H1 (cell line): ENCODE results near the gene RNF126. TPM values are rescaled to one million over a fixed set of nuclear protein-coding genes. Genes with fewer than 3 reads are reported as not detected.

Experiments used
- CTCF ChIA-PET: fragments of 300-600 bp; sonication (Branson Sonifier 250); formaldehyde crosslinking; loops from one replicate; lab custom pipeline; 2021; ENCODE audit not compliant: partially characterized antibody; lab: Charles Lee
- POLR2A ChIA-PET: fragments of 300-600 bp; sonication (Branson Sonifier 250); formaldehyde crosslinking; loops from one replicate; lab custom pipeline; 2021; ENCODE audit warnings: inconsistent platforms; ENCODE audit not compliant: partially characterized antibody; lab: Charles Lee
- DNase-seq, 2 experiments: peaks; one replicate each; pipeline versions ENCODE4 v3.0.0 to v3.0.0-alpha.2; 2010 to 2022; ENCODE audit warnings: low spot score in 2 of 2, low read depth in 1 of 2, mixed read lengths in 1 of 2
- FAIRE-seq: peaks from 2 replicates; lab custom pipeline; 2011; peaks lifted over from hg19 to GRCh38; lab: Jason Lieb, UNC
- H2AFZ ChIP-seq: 2 replicates; pipeline ENCODE4 v1.8.1; 2012; ENCODE audit warnings: low read length, inconsistent platforms
- H2AK5ac ChIP-seq: 2 replicates; pipeline ENCODE4 v1.6.1; 2013; ENCODE audit warnings: low read depth, low read length
- H2BK120ac ChIP-seq: replicated peaks from 2 replicates; pipeline ENCODE3; 2013; ENCODE audit warnings: low read depth, low read length, inconsistent platforms
- H2BK12ac ChIP-seq: 2 replicates; pipeline ENCODE4 v1.6.1; 2013; ENCODE audit warnings: low read depth, low read length
- H2BK15ac ChIP-seq: 2 replicates; pipeline ENCODE4 v1.6.1; 2013; ENCODE audit warnings: low read length
- H2BK20ac ChIP-seq: 2 replicates; pipeline ENCODE4 v1.6.1; 2013; ENCODE audit warnings: low read length
- H2BK5ac ChIP-seq: 2 replicates; pipeline ENCODE4 v1.6.1; 2013; ENCODE audit warnings: low read depth, low read length
- H3K14ac ChIP-seq: 2 replicates; pipeline ENCODE4 v1.6.1; 2013; ENCODE audit warnings: inconsistent platforms; ENCODE audit not compliant: insufficient read length
- H3K18ac ChIP-seq: 2 replicates; pipeline ENCODE4 v1.6.1; 2013; ENCODE audit warnings: low read length; ENCODE audit errors: extremely low read depth
- H3K23ac ChIP-seq: 2 replicates; pipeline ENCODE4 v1.6.1; 2013; ENCODE audit warnings: inconsistent platforms; ENCODE audit not compliant: insufficient read length
- H3K23me2 ChIP-seq: 2 replicates; pipeline ENCODE4 v1.6.1; 2013; ENCODE audit warnings: low read depth, low read length
- H3K27ac ChIP-seq: 2 replicates; pipeline ENCODE4 v1.6.1; 2011; ENCODE audit warnings: low read depth, low read length, inconsistent platforms
- H3K27me3 ChIP-seq, 4 experiments: replicated peaks in 1 of 4; 1 replicate in 1 of 4; 2 replicates in 3 of 4; pipeline versions ENCODE4 v1.6.1 to v1.8.1; 2011 to 2013; ENCODE audit warnings: low read length in 3 of 4, mild to moderate bottlenecking in 3 of 4, inconsistent platforms in 2 of 4, mixed read lengths in 2 of 4, moderate library complexity in 1 of 4; ENCODE audit not compliant: control insufficient read depth in 3 of 4, insufficient read depth in 3 of 4; ENCODE audit errors: extremely low read depth in 1 of 4
- H3K36me3 ChIP-seq, 4 experiments: 2 replicates each; pipeline versions ENCODE4 v1.6.1 to v1.8.1; 2011 to 2013; ENCODE audit warnings: mild to moderate bottlenecking in 4 of 4, low read length in 3 of 4, moderate library complexity in 2 of 4, control low read depth in 1 of 4, inconsistent platforms in 1 of 4; ENCODE audit not compliant: insufficient read depth in 4 of 4, control insufficient read depth in 2 of 4
- H3K4ac ChIP-seq: replicated peaks from 2 replicates; pipeline ENCODE3; 2013; ENCODE audit warnings: low read length, low read depth, mixed read lengths, inconsistent platforms; ENCODE audit not compliant: insufficient read length
- H3K4me1 ChIP-seq, 4 experiments: replicated peaks in 1 of 4; 1 replicate in 1 of 4; 2 replicates in 3 of 4; pipeline versions ENCODE4 v1.6.1 to v1.8.1; 2011 to 2013; ENCODE audit warnings: low read length in 3 of 4, inconsistent platforms in 2 of 4, mixed read lengths in 1 of 4; ENCODE audit not compliant: insufficient read depth in 4 of 4, control insufficient read depth in 3 of 4
- H3K4me2 ChIP-seq, 2 experiments: 2 replicates each; pipeline versions ENCODE4 v1.6.1 to v1.8.1; 2011 to 2013; ENCODE audit warnings: low read depth in 2 of 2, low read length in 2 of 2, control low read depth in 1 of 2, inconsistent platforms in 1 of 2, mild to moderate bottlenecking in 1 of 2; ENCODE audit not compliant: insufficient read depth in 1 of 2
- H3K4me3 ChIP-seq, 4 experiments: fragments of 200-600, 300-600 bp in 1 of 4; sonication (generic), shearing (Covaris generic), sonication (Bioruptor Twin) in 1 of 4; 2 replicates each; pipeline versions ENCODE4 v1.5.1 to v1.8.1; 2011 to 2016; ENCODE audit warnings: low read length in 4 of 4, low read depth in 3 of 4, control low read depth in 2 of 4, inconsistent platforms in 2 of 4, mild to moderate bottlenecking in 2 of 4, mixed read lengths in 1 of 4, moderate library complexity in 1 of 4; ENCODE audit not compliant: insufficient read depth in 2 of 4; ENCODE audit errors: extremely low read depth in 1 of 4
- H3K56ac ChIP-seq: replicated peaks from 2 replicates; pipeline ENCODE3; 2013; ENCODE audit warnings: low read depth, mild to moderate bottlenecking, mixed read lengths, low read length, inconsistent platforms; ENCODE audit not compliant: insufficient read length
- H3K79me1 ChIP-seq: 2 replicates; pipeline ENCODE4 v1.6.1; 2013; ENCODE audit warnings: low read depth, low read length, control low read depth
- H3K79me2 ChIP-seq, 2 experiments: 2 replicates each; pipeline versions ENCODE4 v1.6.1 to v1.8.1; 2012 to 2013; ENCODE audit warnings: low read length in 2 of 2, mild to moderate bottlenecking in 2 of 2, inconsistent platforms in 1 of 2; ENCODE audit not compliant: insufficient read depth in 2 of 2, control insufficient read depth in 1 of 2
- H3K9ac ChIP-seq, 4 experiments: replicated peaks in 1 of 4; 1 replicate in 1 of 4; 2 replicates in 3 of 4; pipeline versions ENCODE4 v1.6.1 to v1.8.1; 2011 to 2013; ENCODE audit warnings: low read depth in 3 of 4, low read length in 3 of 4, control low read depth in 2 of 4, mild to moderate bottlenecking in 2 of 4, moderate library complexity in 2 of 4, inconsistent platforms in 1 of 4; ENCODE audit errors: extremely low read depth in 1 of 4
- H3K9me3 ChIP-seq, 2 experiments: 2 replicates each; pipeline versions ENCODE4 v1.6.1 to v1.8.1; 2012 to 2013; ENCODE audit warnings: mild to moderate bottlenecking in 2 of 2, moderate library complexity in 2 of 2, control low read depth in 1 of 2, inconsistent platforms in 1 of 2, low read depth in 1 of 2, low read length in 1 of 2, mixed read lengths in 1 of 2; ENCODE audit not compliant: insufficient read depth in 2 of 2
- H4K20me1 ChIP-seq, 2 experiments: replicated peaks in 1 of 2; 2 replicates each; pipeline versions ENCODE3 to v1.8.1; 2011 to 2013; ENCODE audit warnings: inconsistent platforms in 2 of 2, low read length in 2 of 2, mild to moderate bottlenecking in 1 of 2; ENCODE audit not compliant: insufficient read depth in 2 of 2, control insufficient read depth in 1 of 2
- H4K5ac ChIP-seq: 2 replicates; pipeline ENCODE4 v1.6.1; 2013; ENCODE audit warnings: low read length, low read depth, mixed read lengths, inconsistent platforms; ENCODE audit not compliant: insufficient read length
- H4K8ac ChIP-seq: 2 replicates; pipeline ENCODE4 v1.8.0; 2013; ENCODE audit warnings: mild to moderate bottlenecking, moderate library complexity, low read length, inconsistent platforms; ENCODE audit not compliant: insufficient read depth; ENCODE audit errors: extremely low read depth
- H4K91ac ChIP-seq: replicated peaks from 2 replicates; pipeline ENCODE3; 2013; ENCODE audit warnings: low read length, mixed read lengths, inconsistent platforms; ENCODE audit not compliant: insufficient read length
- BCL11A ChIP-seq, 2 experiments: IDR thresholded peaks; one replicate each; pipeline ENCODE4 v1.6.1; 2011; ENCODE audit warnings: low read depth in 2 of 2, low read length in 2 of 2, mild to moderate bottlenecking in 2 of 2
- CREB1 ChIP-seq: IDR thresholded peaks from 2 replicates; pipeline ENCODE4 v1.6.1; 2012; ENCODE audit warnings: inconsistent platforms
- EP300 ChIP-seq, 2 experiments: IDR thresholded peaks; 1 replicate in 1 of 2; 2 replicates in 1 of 2; pipeline ENCODE4 v1.6.1; 2011 to 2012; ENCODE audit warnings: low read depth in 2 of 2, low read length in 2 of 2, mild to moderate bottlenecking in 2 of 2, borderline replicate concordance in 1 of 2, inconsistent platforms in 1 of 2, moderate library complexity in 1 of 2
- JUN ChIP-seq: IDR thresholded peaks from 2 replicates; pipeline ENCODE4 v1.6.1; 2011; ENCODE audit warnings: low read depth, mild to moderate bottlenecking, improper control_type of control experiment, low read length
- NRF1 ChIP-seq: IDR thresholded peaks from 2 replicates; pipeline ENCODE4 v1.6.1; 2011; ENCODE audit warnings: mild to moderate bottlenecking, low read depth, low read length, improper control_type of control experiment
- RBBP5 ChIP-seq: IDR thresholded peaks from 2 replicates; pipeline ENCODE4 v1.7.1; 2012; ENCODE audit warnings: low read depth, mild to moderate bottlenecking, inconsistent platforms, low read length, moderate library complexity, borderline replicate concordance
- SP4 ChIP-seq: IDR thresholded peaks from 2 replicates; pipeline ENCODE4 v1.6.1; 2012; ENCODE audit warnings: low read length, inconsistent platforms
- TCF12 ChIP-seq: IDR thresholded peaks from 2 replicates; pipeline ENCODE4 v1.6.1; 2011; ENCODE audit warnings: low read depth, mild to moderate bottlenecking, low read length
- TEAD4 ChIP-seq: IDR thresholded peaks from 2 replicates; pipeline ENCODE4 v1.6.1; 2012; ENCODE audit warnings: low read depth, low read length, inconsistent platforms, mixed read lengths
- ZNF274 ChIP-seq: IDR thresholded peaks from 2 replicates; pipeline ENCODE4 v1.7.0; 2012; ENCODE audit warnings: low read length, borderline replicate concordance; ENCODE audit errors: extremely low read depth
- WGBS, 2 experiments: shearing (Covaris generic) in 1 of 2; methylation state at CpG; one replicate each; pipeline versions ENCODE4 v1.1.6 to v1.1.7; 2013 to 2015; ENCODE audit warnings: low lambda C conversion rate in 2 of 2, mixed read lengths in 2 of 2, inconsistent platforms in 1 of 2, low coverage in 1 of 2, missing lambda C conversion rate in 1 of 2; ENCODE audit not compliant: insufficient replicate concordance in 2 of 2, insufficient coverage in 1 of 2, insufficient read length in 1 of 2; ENCODE audit errors: extremely low coverage in 1 of 2, missing lambda C conversion rate in 1 of 2; 5-methylcytosine and 5-hydroxymethylcytosine counted together
- polyA plus RNA-seq, 7 experiments: library from polyadenylated mRNA; depleted of rRNA in 3 of 7; stranded (reverse) in 5 of 7; unstranded in 2 of 7; fragments of >200 nt in 5 of 7; fragments of 200-250 nt in 2 of 7; gene quantifications; 1 replicate in 5 of 7; 2 replicates in 1 of 7; 4 replicates in 1 of 7; pipeline versions ENCODE4 v1.2.1 to v1.2.3, GENCODE V29; 2011 to 2013; ENCODE audit warnings: missing spikeins in 2 of 7, mixed read lengths in 2 of 7
- total RNA-seq: library from RNA; stranded (reverse); fragmentation: NEBNext Ultra II Directional; extraction: Animal tissue kit (Norgen Biotek cat#: 25700); gene quantifications from 2 replicates; pipeline ENCODE4 v1.2.1, GENCODE V29; 2021
- TF ChIP-seq, protein P1 (sequence below): IDR thresholded peaks from 2 replicates; pipeline ENCODE4 v1.6.1; 2012; ENCODE audit warnings: low read length, inconsistent platforms

The RNF126 gene
- total and polyA plus RNA-seq, 2 of the 8 experiments (the other 6 are each of a cell fraction or from before 2014, with no cell fraction given) = 21.8 to 68.0 TPM

DNA sequence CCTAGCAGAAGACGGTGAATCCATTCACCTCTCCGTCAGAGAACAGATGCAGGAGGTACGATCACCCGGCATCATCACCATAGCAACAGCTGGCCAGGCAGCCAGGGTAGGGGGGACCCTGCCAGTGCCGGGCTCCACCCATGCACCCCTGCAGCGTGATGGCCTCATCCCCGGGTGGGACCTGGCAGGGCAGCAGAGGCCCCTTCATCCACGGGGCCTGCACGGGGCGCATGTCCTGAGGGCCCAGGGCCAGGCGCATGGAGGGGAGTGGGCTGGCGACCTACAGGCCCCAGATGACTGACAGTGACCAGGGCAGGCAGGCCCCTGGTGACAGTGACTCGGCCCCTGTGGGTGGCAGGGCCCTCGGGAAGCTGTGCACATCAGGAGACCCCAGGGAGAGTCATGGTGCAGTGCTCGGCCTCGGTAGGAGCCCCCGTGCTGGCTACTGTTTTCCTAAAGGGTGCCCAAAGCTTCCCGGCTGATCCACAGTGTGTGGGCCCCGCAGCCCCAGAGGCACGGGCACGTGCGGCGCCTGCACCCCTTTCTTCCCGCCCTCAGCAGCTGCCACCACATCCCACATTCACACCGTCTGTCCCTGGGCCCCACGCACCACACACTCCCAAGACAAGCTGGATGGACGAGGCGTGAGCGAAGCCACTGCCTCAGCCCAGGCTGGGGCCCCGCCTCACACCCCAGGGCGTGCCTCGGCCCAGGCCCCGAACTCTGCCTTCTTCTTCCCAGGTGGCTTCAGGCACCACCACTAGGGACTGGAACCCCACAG is 4.8 kb downstream of the RNF126 start:
- Histone ChIP-seq H3K9ac (no peak overlapping the region), H2AFZ (no peak overlapping the region)
- POLR2A ChIA-PET = interaction anchor here (0.8 to 1.3 kb wide), 3 partner anchors 35 to 371 kb away, joined by 3 to 4 read pairs (median 3); no protein-coding TSS in a partner anchor
- no peak for TF ChIP-seq TCF12
- no peak for TF ChIP-seq CREB1
- TF ChIP-seq EP300 (IDR thresholded peaks at IDR 0.05; ENCODE audit: borderline replicate concordance in 1 of 2, low read depth in 2 of 2, low read length in 2 of 2) = no peak
- TF ChIP-seq RBBP5 = no peak
- no peak for TF ChIP-seq SP4
- no peak for TF ChIP-seq ZNF274
- TF ChIP-seq, protein P1, sequence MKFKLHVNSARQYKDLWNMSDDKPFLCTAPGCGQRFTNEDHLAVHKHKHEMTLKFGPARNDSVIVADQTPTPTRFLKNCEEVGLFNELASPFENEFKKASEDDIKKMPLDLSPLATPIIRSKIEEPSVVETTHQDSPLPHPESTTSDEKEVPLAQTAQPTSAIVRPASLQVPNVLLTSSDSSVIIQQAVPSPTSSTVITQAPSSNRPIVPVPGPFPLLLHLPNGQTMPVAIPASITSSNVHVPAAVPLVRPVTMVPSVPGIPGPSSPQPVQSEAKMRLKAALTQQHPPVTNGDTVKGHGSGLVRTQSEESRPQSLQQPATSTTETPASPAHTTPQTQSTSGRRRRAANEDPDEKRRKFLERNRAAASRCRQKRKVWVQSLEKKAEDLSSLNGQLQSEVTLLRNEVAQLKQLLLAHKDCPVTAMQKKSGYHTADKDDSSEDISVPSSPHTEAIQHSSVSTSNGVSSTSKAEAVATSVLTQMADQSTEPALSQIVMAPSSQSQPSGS = no peak
- no peak for TF ChIP-seq BCL11A (IDR thresholded peaks at IDR 0.05; ENCODE audit: low read depth in 2 of 2, low read length in 2 of 2)
- no peak for TF ChIP-seq TEAD4
- TF ChIP-seq JUN = no peak
- no peak for TF ChIP-seq NRF1

More for the DNA sequence above, 4.8 kb downstream of the RNF126 start:
- CTCF ChIA-PET = interaction anchor here (1.1 kb wide), 1 partner anchor 95 kb away, joined by 4 read pairs; no protein-coding TSS in a partner anchor
- H2BK120ac ChIP-seq = no peak overlapping the region
- H3K23me2 ChIP-seq = peaks cover 3% of the 10 kb centered on the region; the same call in 1 of the 2 replicates
- no peak overlapping the region for H3K4me3 ChIP-seq
- no peak overlapping the region for H2AK5ac ChIP-seq
- no peaks in the 10 kb centered on the region for H3K9me3 ChIP-seq
- no peak overlapping the region for H2BK12ac ChIP-seq
- no peak overlapping the region for H2BK20ac ChIP-seq
- no peak overlapping the region for H2BK15ac ChIP-seq
- peaks cover 0 to 11% (median 5%) of the 10 kb centered on the region in 4 experiments; a peak in 5 of 7 replicates for H3K4me1 ChIP-seq
- FAIRE-seq (no peak), DNase-seq (no peak)
- H3K4ac ChIP-seq = no peak overlapping the region
- no peak overlapping the region for H3K23ac ChIP-seq
- H2BK5ac ChIP-seq = no peak overlapping the region
- WGBS, 2 experiments = 92% methylated on average over 33 of the region's 33 CpGs; no CpG with 5 or more reads in 1 of the 2 experiments
- peaks cover 18% of the 10 kb centered on the region for H3K79me1 ChIP-seq
- H4K8ac ChIP-seq = peak overlapping the region; percentile 51; the same call in 1 of the 2 replicates
- no peak overlapping the region for H4K5ac ChIP-seq
- H4K20me1 ChIP-seq = peaks cover 53 to 59% of the 10 kb centered on the region in 2 experiments
- peaks cover 63 to 94% of the 10 kb centered on the region in 2 experiments for H3K79me2 ChIP-seq
- H3K14ac ChIP-seq = no peak overlapping the region
- peaks cover 0 to 6% (median 3%) of the 10 kb centered on the region in 4 experiments; a peak in 4 of 8 replicates for H3K36me3 ChIP-seq
- no peaks in the 10 kb centered on the region for H3K27me3 ChIP-seq
- no peak overlapping the region; the same call in 1 of the 2 replicates for H3K27ac ChIP-seq
- H3K4me2 ChIP-seq = no peak overlapping the region
- no peak overlapping the region for H4K91ac ChIP-seq
- no peak overlapping the region for H3K18ac ChIP-seq
- H3K56ac ChIP-seq = no peak overlapping the region
